ES-I3 (cell line): ENCODE results near the gene UTRN.

ENCODE experiments used
- H3K36me3 ChIP-seq: 2 replicates; pipeline ENCODE4 v1.6.1; 2013; ENCODE audit warnings: mild to moderate bottlenecking, low read length, control low read depth, moderate library complexity; ENCODE audit not compliant: insufficient read depth
- H3K4me1 ChIP-seq: 2 replicates; pipeline ENCODE4 v1.6.1; 2013; ENCODE audit warnings: mild to moderate bottlenecking, control low read depth, low read length; ENCODE audit not compliant: insufficient read depth
- H3K9ac ChIP-seq: 2 replicates; pipeline ENCODE4 v1.6.1; 2013; ENCODE audit warnings: low read depth, mild to moderate bottlenecking, low read length, moderate library complexity
- H3K9me3 ChIP-seq: 2 replicates; pipeline ENCODE4 v1.6.1; 2013; ENCODE audit warnings: mild to moderate bottlenecking, low read length, moderate library complexity; ENCODE audit not compliant: control insufficient read depth, insufficient read depth

UTRN gene

DNA sequence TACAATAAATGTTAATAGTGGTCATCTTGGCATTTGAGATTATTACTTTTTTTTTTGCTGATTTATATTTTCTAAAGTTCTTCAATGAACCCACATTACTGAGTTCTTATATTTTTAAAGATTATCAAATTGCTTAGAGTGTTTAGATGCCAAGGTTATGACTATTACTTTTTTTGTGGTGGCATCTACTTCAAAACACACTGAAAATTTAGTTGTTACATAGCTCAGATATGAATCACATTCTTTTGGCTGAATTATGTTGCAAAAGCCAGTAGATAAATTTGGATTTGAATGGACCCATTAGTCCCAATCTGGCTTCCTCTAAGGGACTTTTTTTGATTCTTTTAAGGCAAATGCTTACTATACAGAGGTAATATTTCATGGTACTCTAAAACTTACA, 8.9 kb downstream of the UTRN start:
- Histone ChIP-seq H3K36me3 (no peaks in the 10 kb centered on the region), H3K9ac (no peak overlapping the region), H3K4me1 (peaks cover 4% of the 10 kb centered on the region; the same call in 1 of the 2 replicates), H3K9me3 (no peaks in the 10 kb centered on the region)

DNA sequence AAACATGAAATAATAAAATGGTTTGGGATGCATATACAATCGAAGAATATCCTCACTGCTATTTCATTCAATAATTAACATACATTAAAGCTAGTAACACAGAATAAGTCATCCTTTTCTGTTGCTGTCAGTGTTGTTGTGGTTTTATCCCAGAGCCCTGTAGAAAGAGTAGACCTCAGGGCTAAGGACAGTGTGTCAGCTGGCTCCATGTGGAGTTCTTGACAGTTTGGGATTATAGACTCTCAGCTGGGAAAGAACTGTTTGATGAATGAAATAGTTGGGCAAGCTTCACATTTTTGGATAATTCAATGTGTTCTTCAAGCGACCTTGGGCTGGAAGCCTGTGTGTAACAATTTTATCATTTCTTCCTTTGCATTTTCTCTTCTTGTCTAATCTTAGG, 10.1 kb downstream of the UTRN start:
- Histone ChIP-seq H3K9me3 (no peaks in the 10 kb centered on the region), H3K4me1 (peaks cover 7% of the 10 kb centered on the region; the same call in 1 of the 2 replicates), H3K9ac (no peak overlapping the region), H3K36me3 (no peaks in the 10 kb centered on the region; the same call in 1 of the 2 replicates)

DNA sequence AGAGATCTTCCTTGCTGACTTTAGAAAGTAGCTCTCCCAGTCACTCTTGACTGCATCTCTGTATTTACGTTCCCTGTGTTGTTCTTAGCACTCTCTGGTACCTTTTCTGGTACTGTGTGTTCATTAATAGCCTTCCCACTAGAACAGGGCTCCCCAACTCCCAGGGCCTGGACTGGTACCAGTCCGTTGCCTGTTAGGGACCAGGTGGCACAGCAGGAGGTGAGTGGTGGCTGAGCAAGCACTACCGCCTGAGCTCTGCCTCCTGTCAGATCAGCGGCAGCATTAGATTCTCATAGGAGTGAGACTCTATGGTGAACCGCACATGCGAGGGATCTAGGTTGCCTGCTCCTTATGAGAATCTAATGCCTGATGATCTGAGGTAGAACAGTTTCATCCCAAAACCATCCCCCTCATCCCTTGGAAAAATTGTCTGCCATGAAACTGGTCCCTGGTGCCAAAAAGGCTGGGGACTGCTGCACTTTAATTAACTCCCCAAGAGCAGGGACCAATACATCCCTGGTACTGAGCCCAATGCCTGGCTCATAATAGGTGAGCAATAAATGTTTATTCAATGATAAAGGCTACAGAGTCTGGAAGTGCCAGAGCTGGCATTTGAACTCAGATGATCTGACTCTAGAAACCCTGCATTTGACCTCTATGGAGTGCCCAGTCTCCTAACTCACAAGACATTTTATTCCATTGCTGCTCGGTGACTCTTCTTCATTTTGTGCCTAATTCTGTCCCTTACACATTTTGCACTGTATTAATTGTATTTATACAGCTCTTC, 11.0 kb downstream of the UTRN start:
- Histone ChIP-seq H3K4me1 (peaks cover 7% of the 10 kb centered on the region; the same call in 1 of the 2 replicates), H3K36me3 (no peaks in the 10 kb centered on the region; the same call in 1 of the 2 replicates), H3K9ac (no peak overlapping the region), H3K9me3 (no peaks in the 10 kb centered on the region)

DNA sequence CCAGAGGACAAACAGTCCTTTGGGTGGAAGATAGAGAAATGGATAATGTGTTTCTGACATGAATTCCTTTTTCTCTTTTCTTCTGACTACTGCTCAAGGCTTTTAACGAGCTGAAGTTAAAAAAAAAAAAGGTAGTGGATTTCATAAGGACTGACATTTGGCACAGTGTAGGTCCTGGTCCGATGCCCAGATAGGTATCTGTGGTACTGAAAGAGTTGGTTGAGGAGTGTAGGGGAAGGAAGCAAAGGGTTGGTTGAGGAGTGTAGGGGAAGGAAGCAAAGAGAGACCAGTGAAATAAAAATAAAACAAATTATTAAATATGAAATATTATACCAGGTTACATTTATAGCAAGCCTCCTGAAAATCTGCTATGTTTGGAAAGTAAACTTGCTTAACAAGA, 11.8 kb downstream of the UTRN start:
- Histone ChIP-seq H3K4me1 (peaks cover 7% of the 10 kb centered on the region; the same call in 1 of the 2 replicates), H3K9me3 (no peaks in the 10 kb centered on the region), H3K36me3 (no peaks in the 10 kb centered on the region; the same call in 1 of the 2 replicates), H3K9ac (no peak overlapping the region)

DNA sequence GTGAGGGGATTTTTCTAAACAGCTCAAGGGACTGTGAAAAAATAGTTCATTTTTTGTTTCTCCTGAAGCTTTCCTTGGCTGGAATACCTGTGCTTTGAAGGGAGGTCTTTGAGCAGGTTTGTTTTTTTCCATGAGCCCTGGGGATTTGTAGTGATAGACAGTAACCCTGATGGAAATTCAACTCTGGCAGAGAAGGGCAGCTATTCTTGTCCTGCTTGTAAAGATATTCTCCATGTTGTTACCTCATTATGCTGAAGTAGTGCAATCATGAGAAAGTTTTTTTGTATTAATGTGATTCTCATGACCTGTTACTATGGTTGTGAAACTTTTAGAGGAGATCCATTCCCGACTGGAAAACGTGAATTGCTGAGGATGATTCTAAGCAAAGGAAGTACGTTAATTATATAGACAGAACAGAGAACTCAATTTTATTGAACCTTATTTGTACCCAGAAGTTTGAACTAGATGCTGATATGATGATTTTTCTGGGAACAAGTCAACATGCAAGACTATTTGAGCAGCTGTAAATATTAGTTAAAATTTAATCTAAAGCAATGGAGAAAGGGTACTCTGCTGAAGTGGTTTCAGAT, 12.5 kb downstream of the UTRN start:
- Histone ChIP-seq H3K9ac (no peak overlapping the region), H3K4me1 (peaks cover 7% of the 10 kb centered on the region; the same call in 1 of the 2 replicates), H3K9me3 (no peaks in the 10 kb centered on the region), H3K36me3 (no peaks in the 10 kb centered on the region; the same call in 1 of the 2 replicates)

DNA sequence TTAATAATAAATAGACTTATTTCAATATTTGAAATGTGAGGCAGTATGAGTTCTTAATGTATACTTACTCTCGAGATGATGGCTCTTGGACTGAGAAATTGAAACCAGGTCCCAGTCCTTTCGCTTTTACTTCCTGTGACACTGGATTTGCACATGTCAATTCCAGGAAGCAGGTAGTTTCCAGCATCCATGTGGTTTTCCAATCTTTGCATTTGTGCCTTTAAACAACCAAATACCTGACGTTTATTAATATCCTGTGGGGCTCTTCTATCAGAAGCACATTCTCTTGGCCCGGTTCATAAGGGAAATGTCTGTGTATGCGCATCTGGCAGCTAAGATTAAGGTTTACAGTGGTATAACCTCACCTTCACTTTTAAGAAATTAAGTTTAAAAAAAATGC, 13.1 kb downstream of the UTRN start:
- Histone ChIP-seq H3K4me1 (peaks cover 7% of the 10 kb centered on the region; the same call in 1 of the 2 replicates), H3K36me3 (no peaks in the 10 kb centered on the region; the same call in 1 of the 2 replicates), H3K9ac (no peak overlapping the region), H3K9me3 (no peaks in the 10 kb centered on the region)

DNA sequence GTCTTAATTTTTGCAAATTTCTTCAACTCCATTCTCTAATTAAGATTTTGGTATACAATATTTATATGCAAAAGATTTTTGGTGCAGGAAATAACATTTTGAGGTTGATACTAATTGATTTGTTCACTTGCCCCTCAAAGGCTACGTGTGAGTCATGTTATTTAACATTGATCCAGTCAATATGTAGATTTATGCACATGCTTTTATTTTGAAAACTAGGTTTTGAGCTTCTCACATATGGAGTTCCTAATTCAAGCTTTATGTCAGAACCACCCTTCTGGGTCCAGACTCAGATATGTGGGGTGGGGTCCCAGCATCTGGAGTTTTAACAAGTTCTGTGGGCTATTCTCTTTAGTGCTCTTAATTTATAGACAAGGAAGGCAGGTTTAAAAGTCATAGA, 13.8 kb downstream of the UTRN start:
- peaks cover 4% of the 10 kb centered on the region; the same call in 1 of the 2 replicates for H3K4me1 ChIP-seq
- no peaks in the 10 kb centered on the region for H3K9me3 ChIP-seq
- no peaks in the 10 kb centered on the region; the same call in 1 of the 2 replicates for H3K36me3 ChIP-seq
- no peak overlapping the region for H3K9ac ChIP-seq

DNA sequence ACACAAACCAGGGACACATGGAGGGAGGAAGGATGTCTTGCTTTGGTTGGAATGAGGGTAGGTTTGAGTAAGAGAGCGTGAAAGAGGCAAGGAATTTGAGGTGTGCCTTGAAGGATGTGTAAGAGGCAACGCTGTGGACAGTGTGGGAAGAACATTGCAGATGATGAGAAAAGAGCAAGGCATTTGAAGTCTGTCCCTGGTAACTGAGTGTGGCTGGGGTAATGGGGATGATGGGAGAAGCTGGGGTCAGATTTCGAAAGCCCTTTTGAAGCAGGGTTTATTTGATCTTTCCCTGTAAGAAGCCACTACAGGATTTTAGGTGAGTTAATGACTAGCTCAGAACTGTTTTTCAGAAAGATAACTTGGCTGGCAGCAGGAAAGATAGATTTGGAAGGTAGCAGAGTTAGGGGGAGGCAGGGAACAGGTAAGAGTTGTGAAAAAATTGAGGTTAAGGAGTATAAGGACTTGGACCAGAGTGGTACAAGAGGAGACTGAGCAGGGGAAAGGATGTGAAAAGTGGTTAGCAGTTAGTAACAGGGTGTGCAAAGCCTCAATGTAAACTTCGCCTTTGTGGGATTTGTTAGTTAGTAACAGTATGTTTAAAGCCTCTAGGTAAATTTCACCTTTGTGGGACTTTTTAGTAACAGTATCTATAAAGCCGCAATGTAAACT, 17.7 kb downstream of the UTRN start:
- no peaks in the 10 kb centered on the region for H3K9me3 ChIP-seq
- no peak overlapping the region for H3K9ac ChIP-seq
- peaks cover 4% of the 10 kb centered on the region; the same call in 1 of the 2 replicates for H3K4me1 ChIP-seq
- H3K36me3 ChIP-seq, result no peaks in the 10 kb centered on the region; the same call in 1 of the 2 replicates

DNA sequence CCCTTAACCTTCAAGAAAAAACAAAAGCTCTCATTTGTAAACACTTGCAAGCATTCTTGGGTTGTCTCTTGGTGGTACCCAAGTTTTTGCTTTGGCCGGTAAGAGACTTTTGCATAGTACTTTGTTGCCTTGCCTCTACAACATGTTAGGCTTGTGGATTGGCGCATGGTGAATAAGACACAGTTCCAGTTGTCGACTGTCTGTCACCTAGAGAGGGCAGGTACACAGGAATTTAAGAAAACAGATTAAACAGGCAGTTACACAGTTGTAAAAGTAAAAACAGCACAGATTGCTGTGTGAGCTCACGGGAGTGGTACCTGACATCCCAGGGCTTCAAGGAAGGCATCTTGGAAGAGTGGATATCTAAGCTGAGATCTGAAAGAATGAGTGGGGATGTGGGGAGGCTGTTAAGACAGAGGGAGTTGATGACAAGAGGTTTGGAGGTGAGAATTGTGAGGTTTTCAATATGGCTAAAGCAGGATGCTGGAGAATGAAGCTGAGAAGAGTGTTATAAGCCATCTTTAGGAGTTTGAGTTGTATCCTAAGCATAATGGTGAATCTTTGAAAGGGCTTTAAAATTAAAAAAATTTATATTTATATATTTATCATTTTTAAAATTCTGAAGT, 19.2 kb downstream of the UTRN start:
- Histone ChIP-seq H3K9me3 (no peaks in the 10 kb centered on the region), H3K9ac (no peak overlapping the region), H3K4me1 (no peaks in the 10 kb centered on the region), H3K36me3 (no peaks in the 10 kb centered on the region; the same call in 1 of the 2 replicates)

DNA sequence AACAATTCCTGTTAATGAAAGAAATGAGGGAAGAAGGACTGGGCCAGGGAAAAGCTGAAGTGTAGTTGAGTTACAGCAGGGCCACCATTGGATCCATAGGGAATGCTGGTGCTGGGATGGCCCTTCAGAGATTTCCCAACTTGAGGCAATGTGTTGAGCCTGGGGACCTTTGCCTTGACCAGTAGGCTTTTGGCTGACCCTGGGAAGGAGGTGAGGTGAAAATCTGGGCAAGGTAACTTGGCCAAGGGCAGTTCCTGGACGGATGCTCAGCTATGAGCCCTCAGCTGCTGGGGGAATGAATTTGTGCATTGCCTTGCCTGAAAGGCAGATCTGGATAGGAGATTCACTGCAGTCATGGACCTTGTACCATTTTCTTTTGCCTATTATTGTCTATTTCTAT, 20.4 kb downstream of the UTRN start:
- no peaks in the 10 kb centered on the region for H3K9me3 ChIP-seq

DNA sequence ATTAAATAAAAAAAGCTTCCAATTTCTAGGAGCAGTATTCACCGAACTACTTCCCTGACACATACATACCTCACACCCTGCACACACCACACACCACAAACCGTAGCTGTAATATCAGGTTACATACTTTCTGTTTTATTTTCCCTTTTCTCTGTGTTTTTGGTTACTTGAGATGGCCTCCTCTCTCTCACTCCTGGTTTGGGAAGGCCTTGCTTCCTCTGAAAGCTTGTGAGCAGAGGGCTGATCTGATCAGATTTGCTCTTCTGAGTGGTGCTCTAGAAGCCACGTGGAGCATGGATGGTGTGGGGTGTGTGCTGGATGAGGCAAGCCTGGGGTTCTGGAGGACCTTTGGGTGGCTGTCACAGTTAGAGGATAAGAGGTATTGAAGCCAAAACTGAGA, 20.9 kb downstream of the UTRN start:
- no peaks in the 10 kb centered on the region for H3K4me1 ChIP-seq
- H3K36me3 ChIP-seq, result no peaks in the 10 kb centered on the region
- H3K9me3 ChIP-seq, result no peaks in the 10 kb centered on the region
- no peak overlapping the region for H3K9ac ChIP-seq

More for the DNA sequence above, 20.4 kb downstream of the UTRN start:
- Histone ChIP-seq H3K36me3 (no peaks in the 10 kb centered on the region), H3K9ac (no peak overlapping the region), H3K4me1 (no peaks in the 10 kb centered on the region)

DNA sequence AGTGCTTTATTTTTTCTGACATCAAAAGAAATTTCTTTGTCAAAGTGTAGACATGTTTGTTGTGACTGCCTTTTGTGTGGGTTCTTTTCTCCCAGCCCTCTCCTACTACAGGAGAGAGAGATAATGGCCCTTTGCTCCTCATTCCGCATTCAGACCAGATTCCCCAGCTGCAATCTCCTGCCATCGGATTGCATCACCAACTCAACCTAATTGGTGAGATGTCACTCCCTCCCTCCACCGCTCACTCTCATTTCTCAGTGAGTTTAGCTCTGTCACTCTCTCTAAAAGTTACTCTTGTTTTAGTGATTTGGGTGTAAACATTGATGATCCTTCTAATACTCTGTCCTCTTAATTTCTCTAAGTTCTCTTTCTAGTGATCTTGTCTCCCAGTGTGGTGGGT, 22.7 kb downstream of the UTRN start:
- no peaks in the 10 kb centered on the region for H3K36me3 ChIP-seq
- H3K9me3 ChIP-seq, result no peaks in the 10 kb centered on the region
- no peaks in the 10 kb centered on the region for H3K4me1 ChIP-seq
- H3K9ac ChIP-seq, result no peak overlapping the region

DNA sequence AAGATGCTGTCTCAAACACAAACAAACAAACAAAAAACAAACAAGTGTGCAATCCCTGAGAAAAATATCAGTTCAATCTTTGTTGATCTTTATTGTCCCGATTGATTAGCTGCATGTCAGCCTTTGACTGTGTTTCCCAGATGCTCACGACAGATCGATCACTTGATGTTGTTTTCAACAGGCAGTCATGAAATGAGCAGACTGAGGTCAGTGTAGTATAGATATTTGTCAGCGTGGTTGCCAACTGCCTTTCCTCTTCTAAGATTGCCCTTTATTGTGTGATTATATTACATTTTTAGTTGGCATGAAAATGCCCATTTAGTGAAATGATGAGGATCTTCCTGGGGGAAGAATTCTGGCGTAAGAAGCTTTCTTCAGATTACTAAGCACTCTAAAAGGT, 25.6 kb downstream of the UTRN start:
- Histone ChIP-seq H3K9me3 (no peaks in the 10 kb centered on the region), H3K4me1 (no peaks in the 10 kb centered on the region), H3K36me3 (no peaks in the 10 kb centered on the region), H3K9ac (no peak overlapping the region)

DNA sequence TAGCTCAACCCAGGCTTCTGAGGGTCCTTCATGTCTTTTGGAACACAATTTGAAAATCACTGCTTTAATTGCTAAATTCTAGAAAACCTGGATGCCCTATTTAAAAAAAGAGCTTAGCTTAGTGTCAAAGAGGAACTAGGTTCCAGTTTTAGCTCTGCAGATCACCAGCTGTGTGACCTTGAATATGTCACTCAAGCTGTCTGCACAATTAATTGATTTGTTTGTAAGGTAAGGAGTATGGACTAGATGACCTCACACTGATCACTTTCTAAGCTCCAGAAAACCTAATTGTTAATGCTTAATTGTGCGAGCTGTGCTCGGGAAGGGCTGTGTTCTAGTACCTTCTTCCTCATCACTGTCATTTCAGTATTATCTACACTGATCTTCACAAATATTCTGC, 26.2 kb downstream of the UTRN start:
- no peaks in the 10 kb centered on the region for H3K9me3 ChIP-seq
- no peak overlapping the region for H3K9ac ChIP-seq
- no peaks in the 10 kb centered on the region for H3K4me1 ChIP-seq
- H3K36me3 ChIP-seq, result no peaks in the 10 kb centered on the region
